ENCODE measurements around the gene MEP1B.

DNA sequence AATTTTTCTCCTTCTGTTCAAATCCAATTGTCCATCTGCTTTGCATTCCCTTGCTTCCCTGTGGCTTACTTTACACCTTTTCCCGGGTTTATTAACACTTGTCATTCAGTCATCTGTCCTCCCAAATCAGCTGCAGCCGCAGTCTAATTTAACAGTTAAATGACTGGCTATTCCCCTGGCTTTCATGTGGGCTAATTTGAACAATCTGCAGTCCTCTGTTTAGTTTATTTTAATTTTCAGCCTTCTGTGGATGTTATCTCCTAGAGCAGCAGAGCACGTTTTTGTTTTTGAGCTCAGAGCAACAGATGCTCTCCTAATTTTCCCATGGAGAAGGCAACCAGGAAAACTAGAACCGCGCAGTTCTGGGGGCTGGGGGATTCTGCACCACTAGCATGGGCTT lies 55.0 kb downstream of the MEP1B start:
- no peak for TF ChIP-seq POLR2A (IDR thresholded peaks at IDR 0.05; ENCODE audit: low read depth, low read length)
- TF ChIP-seq POLR2AphosphoS5 (IDR thresholded peaks at IDR 0.05; ENCODE audit: low read depth, low read length), result no peak
- TF ChIP-seq TAF1 (IDR thresholded peaks at IDR 0.05; ENCODE audit: borderline replicate concordance, low read depth, low read length), result no peak
